PFSK-1 (cell line): Measurements from ENCODE around the gene FAT4.

Experiments used
- POLR2AphosphoS5 ChIP-seq: IDR thresholded peaks from 2 replicates; pipeline ENCODE4 v1.6.1; 2012; ENCODE audit warnings: low read depth, mild to moderate bottlenecking, control low read depth, low read length, moderate library complexity
- SIN3A ChIP-seq: IDR thresholded peaks from 2 replicates; pipeline ENCODE4 v1.6.1; 2012; ENCODE audit warnings: mild to moderate bottlenecking, low read length, moderate library complexity, borderline replicate concordance; ENCODE audit not compliant: insufficient read depth
- TAF1 ChIP-seq: IDR thresholded peaks from 2 replicates; pipeline ENCODE4 v1.6.1; 2012; ENCODE audit warnings: low read length, control low read depth, borderline replicate concordance; ENCODE audit not compliant: insufficient read depth
- TF ChIP-seq, protein P1 (sequence below), 2 experiments: IDR thresholded peaks; 2 replicates each; pipeline versions ENCODE4 v1.6.1 to v1.8.0; 2011 to 2012; ENCODE audit warnings: low read depth in 2 of 2, low read length in 2 of 2, control low read depth in 1 of 2, inconsistent platforms in 1 of 2, mild to moderate bottlenecking in 1 of 2, moderate library complexity in 1 of 2; ENCODE audit not compliant: insufficient read depth in 1 of 2

- TF ChIP-seq SIN3A (no peak), POLR2AphosphoS5 (no peak), TAF1 (no peak)
- TF ChIP-seq, protein P1, sequence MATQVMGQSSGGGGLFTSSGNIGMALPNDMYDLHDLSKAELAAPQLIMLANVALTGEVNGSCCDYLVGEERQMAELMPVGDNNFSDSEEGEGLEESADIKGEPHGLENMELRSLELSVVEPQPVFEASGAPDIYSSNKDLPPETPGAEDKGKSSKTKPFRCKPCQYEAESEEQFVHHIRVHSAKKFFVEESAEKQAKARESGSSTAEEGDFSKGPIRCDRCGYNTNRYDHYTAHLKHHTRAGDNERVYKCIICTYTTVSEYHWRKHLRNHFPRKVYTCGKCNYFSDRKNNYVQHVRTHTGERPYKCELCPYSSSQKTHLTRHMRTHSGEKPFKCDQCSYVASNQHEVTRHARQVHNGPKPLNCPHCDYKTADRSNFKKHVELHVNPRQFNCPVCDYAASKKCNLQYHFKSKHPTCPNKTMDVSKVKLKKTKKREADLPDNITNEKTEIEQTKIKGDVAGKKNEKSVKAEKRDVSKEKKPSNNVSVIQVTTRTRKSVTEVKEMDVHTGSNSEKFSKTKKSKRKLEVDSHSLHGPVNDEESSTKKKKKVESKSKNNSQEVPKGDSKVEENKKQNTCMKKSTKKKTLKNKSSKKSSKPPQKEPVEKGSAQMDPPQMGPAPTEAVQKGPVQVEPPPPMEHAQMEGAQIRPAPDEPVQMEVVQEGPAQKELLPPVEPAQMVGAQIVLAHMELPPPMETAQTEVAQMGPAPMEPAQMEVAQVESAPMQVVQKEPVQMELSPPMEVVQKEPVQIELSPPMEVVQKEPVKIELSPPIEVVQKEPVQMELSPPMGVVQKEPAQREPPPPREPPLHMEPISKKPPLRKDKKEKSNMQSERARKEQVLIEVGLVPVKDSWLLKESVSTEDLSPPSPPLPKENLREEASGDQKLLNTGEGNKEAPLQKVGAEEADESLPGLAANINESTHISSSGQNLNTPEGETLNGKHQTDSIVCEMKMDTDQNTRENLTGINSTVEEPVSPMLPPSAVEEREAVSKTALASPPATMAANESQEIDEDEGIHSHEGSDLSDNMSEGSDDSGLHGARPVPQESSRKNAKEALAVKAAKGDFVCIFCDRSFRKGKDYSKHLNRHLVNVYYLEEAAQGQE (IDR thresholded peaks at IDR 0.05; ENCODE audit: insufficient read depth in 1 of 2, low read depth in 2 of 2, low read length in 2 of 2): no peak
Observed at GRCh38 chr4:125306533-125306932, 8.2 kb upstream of the FAT4 start.
